COLO829 (cell line): Measurements from ENCODE around the gene NHERF1.

Experiments
- DNase-seq: peaks from one replicate; pipeline ENCODE4 v3.0.0; 2012; ENCODE audit warnings: low spot score

Gene NHERF1

DNA sequence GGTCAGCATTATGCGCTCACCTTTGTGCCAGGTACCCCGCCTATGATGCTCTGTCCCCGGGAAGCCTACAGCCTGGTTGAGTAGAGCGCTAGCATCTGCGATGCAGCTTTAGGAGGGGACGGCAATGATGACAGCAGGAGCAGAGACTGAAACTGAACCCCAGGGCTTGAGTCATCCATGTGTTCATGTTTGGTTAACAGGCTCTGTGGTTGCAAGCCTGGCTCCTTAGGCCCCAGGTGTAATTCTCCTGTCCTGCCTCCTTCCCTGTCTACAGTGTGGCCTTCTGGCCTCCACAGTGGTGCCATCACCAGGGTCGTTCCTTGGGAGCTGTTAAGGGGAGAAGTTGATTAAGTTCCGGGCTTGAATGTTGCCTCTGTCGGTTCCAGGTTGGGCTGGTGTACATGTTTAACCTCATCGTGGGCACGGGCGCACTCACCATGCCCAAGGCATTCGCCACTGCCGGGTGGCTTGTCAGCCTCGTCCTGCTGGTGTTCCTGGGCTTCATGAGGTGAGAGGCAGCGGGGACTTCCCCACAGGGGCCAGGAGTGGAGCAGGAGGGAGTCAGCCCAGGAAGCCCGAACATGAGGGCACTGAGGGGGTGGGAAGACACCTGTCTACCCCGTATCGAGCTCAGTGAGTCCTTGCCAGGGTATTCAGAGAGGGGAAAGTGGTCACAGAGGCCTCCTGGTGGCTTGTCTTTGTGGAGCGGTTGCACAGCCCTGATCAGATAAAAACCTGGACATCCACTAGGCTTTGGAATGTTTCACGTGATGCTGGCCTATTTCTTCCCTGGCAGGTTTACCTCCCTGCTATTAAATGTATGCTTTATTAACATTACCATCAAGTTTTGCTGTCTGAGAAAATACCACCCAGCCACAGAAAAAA lies 36.9 kb downstream of the NHERF1 start:
- DNase-seq = no peak

DNA sequence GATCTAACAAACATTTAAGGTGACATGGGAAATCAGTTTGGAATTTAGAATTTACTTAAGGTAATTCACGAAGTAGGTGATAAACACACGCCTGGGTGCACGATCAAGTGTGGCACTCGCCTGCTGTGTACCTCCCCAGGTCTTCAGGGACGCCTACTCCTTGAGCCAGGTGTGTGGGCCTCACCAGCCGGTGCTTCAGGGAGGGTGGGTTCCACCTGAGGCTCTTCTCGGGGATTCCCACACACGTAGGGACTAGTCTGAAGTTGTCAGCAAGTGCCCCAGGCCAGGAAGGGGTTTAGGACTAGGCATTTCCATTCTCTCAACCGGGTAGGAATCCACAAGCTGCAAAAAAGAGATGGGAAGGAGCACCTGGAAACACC lies 37.5 kb downstream of the NHERF1 start:
- DNase-seq = no peak

DNA sequence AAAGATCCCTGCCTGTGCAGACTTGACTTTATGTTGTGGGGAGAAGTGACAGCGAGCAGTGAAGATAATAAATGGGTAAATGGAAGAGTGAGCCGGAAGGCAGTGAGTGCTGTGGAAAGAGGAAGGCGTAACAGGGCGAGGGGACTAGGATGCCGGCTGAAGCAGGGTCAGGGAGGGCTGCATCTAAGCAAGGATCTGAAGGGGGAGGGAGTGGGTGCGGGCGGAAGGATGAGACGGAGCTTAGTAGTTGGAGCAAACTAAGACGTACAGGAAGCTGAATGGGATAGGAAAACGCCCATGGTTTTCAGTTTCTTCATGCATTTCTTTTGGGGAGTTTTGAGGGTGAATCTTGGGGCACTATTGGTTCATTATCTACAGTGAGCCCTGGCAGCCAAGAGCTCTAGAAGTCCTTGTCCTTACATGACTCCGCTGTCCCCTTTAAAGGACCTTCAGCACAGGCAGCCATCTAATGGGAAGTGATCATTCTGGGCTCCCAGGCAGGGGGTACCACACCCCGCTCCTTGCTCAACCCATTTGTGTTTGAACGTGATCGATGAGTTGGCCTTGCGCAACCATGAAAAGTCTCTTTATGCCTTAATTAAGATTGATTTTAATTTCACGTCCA lies 38.1 kb downstream of the NHERF1 start:
- no peak for DNase-seq

DNA sequence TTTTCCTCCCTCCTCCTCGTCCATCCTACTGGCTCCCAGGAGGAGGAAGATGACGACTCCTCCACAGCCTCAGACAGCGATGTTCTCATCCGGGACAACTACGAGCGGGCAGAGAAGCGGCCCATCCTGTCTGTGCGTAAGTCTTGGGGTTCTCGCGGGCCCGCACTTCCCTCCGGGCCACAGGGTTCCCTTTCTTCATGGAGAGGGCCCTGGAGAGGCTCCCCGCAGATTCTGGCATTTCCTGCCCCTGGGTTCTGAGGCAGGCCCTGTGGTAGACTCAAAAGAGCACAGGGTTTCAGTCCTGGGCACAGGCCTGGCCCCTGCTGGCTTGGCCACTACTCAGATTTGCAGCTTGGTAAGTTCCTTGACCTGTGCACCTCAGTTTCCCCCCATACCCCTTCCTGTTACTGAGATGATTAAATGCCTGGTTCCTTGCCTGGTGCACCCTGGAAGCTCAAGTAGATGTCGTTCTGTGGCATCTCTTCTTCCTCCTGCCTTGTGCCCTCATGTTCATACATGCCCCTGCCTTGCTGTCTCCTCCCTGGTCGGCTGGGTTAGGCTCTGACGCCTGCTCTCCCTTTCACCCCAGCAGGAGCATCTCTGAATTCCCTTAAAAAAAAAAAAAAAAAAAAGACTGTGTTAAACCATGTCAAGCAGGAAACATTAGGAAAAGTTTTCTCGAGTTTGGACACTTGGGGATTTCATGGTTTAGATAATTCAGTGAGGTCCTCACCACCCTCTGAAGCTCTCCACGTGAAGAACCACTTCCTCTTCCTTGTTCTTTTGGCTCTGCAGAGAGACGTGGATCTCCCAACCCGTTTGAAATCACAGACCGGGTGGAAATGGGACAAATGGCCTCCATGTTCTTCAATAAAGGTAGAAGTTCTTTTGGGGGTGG lies 42.0 kb downstream of the NHERF1 start:
- DNase-seq = no peak

DNA sequence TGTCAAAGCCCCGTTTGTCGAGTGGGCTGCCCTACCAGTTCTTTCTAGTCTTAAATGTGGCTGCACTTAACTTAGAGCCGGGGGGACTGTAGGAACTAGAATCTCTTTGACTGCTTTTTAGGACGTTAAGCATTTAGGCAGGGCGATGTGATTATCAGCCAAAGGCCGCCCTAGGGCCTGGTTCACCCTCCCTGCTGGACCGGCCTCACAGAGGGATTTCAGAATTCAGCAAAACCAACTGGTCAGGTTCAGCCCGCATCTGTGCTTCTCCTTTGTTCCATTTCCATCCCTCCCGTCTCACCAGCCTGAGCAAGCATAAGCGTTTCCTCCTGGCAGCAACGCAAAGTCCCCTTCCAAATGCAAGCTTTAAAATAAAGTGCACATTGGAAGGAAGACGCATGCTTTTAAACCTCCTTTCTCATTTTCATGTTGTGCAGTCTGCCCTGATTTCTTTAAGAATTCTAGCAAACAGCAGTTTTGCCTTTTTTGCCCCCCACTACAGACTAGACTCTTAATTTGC lies 44.2 kb downstream of the NHERF1 start:
- DNase-seq = no peak

DNA sequence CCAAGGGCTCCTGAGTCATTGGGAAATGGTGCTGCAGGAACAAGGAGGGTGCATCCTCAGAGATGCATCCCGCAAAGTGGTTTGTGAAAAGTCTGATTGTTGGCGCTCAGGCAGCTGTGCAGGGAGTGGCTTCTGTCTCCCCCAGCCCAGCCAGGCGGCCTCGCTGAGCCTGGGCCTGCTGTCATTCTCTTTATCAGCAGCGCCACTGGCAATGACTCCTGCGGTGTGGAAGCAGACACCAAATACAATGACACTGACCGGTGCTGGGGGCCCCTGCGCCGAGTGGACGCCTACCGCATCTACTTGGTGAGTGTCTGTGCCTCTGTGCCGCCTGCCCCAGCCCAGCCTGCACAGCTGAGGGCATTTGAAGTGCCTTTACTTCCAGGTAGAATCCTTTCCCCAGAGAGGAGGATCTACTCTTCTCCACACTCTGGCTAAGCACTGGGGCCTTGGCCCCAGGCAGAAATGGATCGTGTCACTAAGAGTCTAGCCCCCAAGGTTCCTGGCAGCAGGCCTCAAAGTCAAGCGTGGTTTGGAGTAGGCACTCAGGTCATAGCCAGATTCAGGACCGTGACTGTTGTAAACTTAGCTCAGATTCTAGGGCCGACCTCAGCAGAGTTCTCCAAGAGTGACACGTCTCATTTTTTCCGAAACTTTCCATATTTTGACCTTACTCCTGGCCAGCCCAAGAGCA lies 47.0 kb downstream of the NHERF1 start:
- DNase-seq = no peak

DNA sequence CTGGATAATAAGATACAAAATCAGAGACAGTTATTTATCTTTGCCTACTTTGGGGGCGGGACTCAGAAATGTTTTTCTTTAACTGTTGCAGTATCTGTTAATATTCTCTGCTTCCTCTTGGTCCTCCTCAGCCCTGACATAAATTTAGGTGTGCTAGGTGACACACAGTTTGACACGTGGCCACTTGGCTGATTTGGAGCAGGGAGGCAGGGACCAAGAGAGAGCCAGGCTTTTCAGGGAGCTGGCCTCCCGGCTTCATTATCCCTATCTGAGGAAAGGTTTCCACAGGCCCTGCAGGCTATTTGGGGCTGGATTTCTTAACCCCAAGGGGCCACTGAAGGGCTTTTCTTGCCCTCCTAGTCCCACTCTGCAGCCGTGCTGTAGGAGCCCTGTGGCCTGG lies 47.8 kb downstream of the NHERF1 start:
- no peak for DNase-seq

DNA sequence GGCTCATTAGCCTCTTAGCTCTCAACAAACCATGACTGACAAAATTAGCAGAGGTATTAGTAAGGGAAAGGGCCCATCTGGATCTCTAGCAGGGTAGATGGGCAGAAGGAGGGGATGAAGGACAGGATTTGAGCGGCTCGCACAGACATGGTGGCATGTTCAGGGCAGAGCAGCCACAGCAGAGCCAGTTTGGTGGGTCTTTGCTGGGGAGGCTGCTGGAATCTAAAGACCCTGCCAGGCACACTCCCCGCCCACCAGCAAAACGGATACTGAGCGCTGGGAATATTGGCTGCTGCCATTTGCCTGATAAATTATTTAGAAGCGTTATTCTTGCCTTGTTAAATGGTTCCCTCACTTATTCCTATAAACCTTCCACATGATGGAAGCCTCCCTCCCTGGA lies 48.4 kb downstream of the NHERF1 start:
- DNase-seq = no peak

DNA sequence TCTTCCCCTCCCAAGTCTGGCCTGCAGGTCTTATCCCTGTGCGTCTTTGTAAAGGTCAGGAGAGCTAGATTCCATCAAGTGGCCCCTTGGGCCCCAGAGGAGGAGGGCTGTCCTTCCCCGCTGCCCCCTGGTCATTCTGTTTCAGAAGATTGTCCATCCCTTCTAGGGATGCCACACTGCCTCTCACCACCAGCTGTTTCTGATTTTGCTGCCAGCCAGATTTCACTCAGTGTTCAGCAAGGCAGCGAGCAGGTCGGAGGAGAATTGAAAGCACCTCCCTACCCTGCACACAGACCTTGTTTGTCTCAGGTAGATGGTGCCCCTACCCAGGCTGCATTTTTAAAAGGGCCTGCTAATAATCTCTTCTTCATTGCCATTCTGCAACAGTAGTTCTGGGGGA lies 49.4 kb downstream of the NHERF1 start:
- DNase-seq = no peak

DNA sequence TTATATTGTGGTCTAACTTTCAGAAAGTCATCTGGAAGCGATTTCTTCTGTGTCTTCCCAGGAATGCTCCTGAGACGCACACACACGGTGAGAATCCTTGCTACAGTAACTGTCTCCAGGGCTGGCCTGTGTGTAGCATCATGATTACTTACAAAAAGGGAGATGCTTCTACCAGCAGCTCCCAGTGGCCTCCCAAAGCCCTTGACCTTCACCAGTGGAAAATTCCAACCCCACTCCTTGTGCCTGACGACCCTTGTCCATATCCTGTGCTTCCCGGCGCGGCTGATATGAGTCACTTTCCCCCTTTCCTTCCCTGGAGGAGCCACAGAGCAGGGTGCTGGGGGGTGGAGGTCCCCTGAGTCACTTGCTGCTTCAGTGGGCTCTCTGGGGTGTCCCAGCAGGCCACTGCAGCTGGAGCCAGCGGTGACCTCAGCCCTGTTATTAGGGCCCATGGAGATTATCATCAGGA lies 49.8 kb downstream of the NHERF1 start:
- DNase-seq = no peak

DNA sequence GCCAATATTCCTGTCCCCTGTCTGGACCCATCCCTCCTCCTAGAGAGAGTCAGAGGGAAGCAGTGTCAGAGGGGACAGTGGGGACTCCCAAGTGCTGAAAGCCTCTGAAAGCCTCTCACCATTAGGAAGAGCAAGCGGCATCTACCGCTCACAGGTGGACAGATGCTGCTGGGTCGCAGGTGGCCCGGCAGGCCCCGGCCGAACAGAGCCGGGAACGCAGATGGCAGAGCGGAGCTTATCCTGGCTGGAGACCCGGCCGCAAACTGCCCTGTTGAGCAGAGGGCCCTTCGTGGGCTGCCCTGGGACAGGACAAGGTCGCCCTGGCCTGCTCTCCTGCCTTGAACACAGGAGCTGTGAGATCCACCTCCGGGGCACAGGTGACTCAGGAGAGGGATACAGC lies 50.7 kb downstream of the NHERF1 start:
- no peak for DNase-seq

DNA sequence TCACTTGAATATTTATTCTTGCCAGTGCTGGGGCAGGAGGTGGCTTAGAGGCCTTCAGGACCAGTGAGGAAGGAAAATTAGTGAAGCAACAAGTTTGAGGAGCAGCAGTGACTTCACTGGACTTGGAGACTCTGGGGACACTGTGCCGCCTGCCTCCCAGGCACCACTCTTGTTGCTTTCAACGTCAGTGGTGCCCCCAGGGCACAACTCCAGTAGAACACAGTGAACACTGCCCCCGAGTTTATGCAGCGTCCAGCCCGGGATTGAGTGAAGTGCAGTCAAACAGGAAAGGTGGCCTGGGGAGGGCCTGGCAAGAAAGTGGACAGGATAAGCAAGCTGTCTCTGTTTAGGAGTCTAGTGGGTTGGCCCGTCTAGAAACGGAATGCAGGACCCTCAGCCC lies 52.1 kb downstream of the NHERF1 start:
- no peak for DNase-seq

DNA sequence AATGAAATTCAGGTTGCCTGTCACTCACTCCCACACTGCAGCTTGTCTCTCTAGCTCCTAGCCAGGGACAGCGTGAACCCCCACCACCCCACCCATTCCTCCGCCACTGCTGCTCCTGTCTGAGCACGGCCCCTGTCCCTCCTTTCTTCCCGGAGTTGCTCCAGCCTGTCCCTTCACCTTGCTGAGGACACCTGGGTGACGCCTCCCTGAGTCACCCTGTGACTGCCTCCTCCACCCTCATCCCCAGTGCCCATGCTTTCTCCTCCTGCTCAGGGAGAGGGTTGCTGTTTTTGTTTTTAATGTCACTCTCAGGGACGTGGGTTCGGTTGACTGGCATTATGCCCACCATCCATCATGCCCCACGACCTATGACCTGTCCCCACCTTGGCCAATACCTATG lies 53.5 kb downstream of the NHERF1 start:
- DNase-seq = no peak

DNA sequence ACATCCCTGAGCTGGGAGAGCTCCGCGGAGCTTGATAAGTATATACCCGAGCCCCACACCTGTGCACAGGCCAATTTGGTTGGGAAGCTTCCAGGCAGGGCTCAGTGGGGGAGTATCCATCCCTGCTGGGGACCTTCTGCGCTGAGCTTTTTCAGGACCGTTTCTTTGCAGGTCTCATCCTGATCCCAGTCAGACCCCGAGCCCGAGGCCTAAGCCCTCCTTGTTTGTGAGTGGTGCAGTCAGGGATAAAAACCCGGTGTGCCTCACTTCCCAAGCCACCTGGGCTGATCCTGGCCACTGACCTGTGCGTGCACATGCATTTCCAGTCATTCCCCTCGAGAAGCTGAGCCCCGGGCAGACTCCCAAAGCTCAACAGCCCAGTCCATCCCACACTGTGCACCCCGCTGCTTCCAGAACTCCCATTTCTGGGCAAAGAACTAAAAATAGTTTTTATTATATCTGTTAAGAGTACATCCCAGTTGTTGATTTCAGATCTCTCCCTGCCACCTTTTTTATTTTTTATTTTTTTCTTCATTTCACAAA lies 55.0 kb downstream of the NHERF1 start:
- no peak for DNase-seq

DNA sequence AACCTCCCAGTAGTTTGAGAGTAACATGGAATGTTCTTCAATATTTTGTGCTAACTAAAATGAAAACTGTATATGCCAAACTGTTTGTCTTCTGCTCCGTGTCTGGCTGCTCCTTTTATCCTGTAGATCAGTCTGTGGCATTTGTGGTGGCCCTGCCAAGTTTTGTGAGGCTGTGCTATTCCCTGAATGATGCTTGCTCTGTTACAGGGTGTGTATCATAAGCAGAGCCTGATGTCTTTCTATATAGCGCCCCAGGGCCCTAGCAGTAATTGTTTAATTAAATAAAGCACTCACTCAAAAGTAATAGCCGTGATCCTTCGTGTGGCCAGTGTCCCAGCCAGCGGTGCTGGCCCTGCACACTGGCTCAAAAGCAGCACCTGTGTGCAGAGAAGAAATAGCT lies 55.5 kb downstream of the NHERF1 start:
- DNase-seq = no peak

DNA sequence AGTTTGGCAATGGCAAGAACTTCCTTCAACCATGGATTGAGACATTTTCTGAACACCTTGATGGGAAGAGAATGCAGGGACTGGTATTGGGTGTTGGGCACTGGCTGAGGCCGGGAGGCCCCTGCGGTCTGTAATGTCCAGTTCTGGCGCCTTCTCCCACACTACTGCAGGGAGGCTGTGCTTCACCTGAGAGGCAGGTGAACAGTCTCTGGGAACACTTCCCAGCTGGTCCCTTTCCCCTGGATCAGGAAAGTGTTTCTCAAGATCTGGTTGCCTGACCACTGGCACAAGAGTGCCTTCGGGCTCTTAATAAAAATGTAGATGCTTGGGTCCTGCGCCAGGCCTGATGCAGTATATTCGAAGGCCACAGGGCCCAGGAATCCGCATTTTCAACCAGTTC lies 56.3 kb downstream of the NHERF1 start:
- DNase-seq = no peak

DNA sequence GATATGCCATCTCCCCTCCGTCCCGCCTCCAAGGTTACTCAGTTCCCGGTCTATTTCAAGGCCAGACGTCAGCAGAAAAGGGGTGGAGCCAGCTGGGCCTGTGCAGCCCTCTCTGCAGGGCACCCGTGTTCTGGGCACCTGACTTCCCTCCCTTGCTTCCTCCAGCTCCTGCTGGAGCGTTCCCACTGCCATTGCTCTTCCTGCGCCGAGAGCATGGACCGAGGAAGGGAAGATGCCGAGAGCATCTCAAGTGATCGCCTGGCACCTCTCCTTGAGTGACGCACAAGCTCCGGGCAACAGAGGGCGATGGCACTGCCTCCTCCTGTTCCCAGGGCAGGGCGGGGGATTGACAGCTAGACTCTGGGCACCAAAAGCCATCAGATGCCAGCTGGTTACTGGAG lies 57.2 kb downstream of the NHERF1 start:
- no peak for DNase-seq

DNA sequence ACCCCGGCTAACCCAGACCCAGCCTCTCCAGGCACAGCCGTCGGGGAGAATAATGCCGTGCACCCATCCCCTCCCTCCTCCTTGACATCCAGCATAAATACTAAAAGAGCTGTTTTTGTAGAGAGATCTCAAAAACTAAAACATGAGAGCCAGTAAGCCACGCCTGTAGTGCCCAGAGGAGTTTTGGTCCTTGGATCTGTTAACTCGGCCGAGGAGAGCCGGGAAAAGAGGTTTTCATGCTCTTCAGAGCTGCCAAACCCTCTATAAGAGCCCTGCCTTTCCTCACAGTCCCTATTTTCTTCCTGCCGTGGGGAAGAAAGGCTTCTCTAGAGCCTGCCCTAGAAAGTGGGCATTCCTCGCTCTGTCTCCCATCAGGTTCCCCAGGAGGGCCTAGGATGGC lies 57.9 kb downstream of the NHERF1 start:
- no peak for DNase-seq

DNA sequence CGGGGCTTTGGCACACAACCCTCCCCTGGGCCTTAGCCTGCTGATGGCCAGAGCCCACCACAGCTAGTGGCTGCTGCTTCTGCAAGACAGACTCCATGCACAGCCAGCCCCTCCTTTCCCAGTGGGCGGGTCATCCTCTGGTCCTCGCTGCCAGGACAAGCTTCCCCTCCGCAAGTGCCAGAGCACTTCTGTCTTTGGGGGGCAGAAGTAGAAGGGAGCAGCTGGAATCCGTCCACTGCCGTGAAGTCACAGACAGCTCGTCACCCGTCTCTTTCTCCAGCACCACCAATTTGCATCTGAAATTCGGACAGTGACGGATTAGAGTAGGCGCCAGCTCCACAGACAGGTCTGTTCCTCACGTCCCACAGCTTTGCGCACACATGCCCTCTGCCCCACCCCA lies 59.0 kb downstream of the NHERF1 start:
- no peak for DNase-seq

DNA sequence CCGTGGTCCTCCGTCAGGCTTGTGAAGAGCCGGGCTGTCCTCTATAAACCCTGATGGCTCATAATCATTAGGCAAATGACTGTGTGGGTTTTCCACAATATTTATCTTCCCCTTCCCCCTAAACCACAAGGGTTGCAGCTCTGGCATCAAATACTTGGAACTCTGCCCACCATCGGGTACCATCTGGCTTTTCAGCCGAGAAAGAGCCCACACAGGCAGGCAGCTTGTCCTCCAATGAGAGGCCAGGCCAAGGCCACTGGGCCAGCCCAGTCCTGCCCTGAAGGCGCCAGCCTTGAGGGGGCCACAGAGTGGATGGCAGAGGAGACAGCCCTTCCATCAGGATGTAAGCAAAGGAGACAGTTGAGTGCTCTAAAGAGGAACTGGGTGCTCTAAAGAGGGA lies 59.5 kb downstream of the NHERF1 start:
- no peak for DNase-seq

DNA sequence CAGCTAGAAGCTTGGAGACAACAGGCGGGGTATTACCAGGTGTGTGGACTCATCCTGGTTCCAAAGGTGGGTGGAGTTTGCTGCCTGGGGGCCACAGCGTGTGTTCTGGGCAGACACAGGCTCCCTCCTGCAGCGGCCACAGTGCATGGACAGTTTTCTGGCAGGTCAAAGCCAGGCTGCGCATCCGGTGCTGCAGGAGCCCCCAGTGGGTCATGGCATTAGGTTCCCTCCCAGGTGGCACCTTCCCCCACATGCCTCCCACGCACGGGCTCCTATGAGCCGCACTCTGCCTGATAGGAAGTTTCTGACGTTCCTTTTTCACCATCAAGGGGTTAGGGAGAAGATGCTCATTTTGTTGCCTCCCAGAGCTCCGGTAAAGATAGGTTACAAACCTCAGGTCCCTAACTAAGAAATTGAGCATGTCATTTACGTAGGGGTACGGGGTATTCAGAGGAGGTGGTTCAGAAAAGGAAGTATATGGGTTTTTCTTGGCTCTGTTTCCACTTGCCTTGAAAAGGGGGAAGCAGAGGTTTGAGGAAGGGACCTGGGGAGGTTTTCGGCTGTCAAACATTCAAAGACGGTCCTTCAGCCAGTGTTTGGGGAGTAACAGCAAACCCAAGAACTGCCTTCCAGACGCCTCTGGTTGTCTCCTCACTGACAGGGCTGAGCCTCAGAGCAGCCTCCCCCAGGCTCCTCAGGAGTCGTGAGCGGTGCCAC lies 60.4 kb downstream of the NHERF1 start:
- no peak for DNase-seq
